ENCODE results near the gene ALPK1.

GRCh38 chr4:112279025-112279881, 17.9 kb upstream of the ALPK1 start:
- TF ChIP-seq, protein P1, sequence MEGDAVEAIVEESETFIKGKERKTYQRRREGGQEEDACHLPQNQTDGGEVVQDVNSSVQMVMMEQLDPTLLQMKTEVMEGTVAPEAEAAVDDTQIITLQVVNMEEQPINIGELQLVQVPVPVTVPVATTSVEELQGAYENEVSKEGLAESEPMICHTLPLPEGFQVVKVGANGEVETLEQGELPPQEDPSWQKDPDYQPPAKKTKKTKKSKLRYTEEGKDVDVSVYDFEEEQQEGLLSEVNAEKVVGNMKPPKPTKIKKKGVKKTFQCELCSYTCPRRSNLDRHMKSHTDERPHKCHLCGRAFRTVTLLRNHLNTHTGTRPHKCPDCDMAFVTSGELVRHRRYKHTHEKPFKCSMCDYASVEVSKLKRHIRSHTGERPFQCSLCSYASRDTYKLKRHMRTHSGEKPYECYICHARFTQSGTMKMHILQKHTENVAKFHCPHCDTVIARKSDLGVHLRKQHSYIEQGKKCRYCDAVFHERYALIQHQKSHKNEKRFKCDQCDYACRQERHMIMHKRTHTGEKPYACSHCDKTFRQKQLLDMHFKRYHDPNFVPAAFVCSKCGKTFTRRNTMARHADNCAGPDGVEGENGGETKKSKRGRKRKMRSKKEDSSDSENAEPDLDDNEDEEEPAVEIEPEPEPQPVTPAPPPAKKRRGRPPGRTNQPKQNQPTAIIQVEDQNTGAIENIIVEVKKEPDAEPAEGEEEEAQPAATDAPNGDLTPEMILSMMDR (conservative IDR thresholded peaks at IDR 0.05; ENCODE audit: low read length) = no peak
- TF ChIP-seq EZH2phosphoT487 (IDR thresholded peaks at IDR 0.05; ENCODE audit: borderline replicate concordance, low read depth, low read length) = no peak
